Body of pancreas (tissue), 4 donors: ENCODE data around the gene ADGRL2.

Source experiments
- POLR2A ChIP-seq, 3 donors: fragments of 450-650 bp; IDR thresholded peaks; one replicate each; pipeline ENCODE4 v1.6.1; 2016; ENCODE audit warnings: antibody characterized with exemption in 3 of 3, mild to moderate bottlenecking in 2 of 3
- TF ChIP-seq, protein P1 (sequence below), 7 experiments: fragments of 450-650 bp in 4 of 7; fragments of 200-600 bp in 3 of 7; sonication (generic) in 3 of 7; IDR thresholded peaks; one replicate each; pipeline ENCODE4 v1.5.1; 2016 to 2019; ENCODE audit warnings: antibody characterized with exemption in 7 of 7

DNA sequence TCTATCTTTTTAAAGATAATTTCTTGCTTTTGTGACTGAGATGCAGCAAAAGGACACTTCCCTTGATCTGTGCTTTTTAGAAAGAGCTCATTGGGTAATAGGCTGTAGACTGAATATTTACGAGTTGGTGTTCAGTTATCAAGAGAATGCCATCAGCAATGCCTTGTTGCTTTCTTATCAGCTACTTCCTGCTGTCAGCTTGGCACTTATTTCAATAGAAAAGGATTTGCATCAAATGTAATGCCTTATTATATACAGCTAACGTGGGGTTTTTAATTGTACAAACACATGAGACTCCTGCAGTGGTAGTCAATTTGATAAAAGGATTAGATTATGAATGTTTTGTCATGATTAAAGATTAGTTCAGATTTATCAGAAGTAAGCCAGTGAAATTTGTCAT lies 122.2 kb downstream of the ADGRL2 start:
- TF ChIP-seq, protein P1, sequence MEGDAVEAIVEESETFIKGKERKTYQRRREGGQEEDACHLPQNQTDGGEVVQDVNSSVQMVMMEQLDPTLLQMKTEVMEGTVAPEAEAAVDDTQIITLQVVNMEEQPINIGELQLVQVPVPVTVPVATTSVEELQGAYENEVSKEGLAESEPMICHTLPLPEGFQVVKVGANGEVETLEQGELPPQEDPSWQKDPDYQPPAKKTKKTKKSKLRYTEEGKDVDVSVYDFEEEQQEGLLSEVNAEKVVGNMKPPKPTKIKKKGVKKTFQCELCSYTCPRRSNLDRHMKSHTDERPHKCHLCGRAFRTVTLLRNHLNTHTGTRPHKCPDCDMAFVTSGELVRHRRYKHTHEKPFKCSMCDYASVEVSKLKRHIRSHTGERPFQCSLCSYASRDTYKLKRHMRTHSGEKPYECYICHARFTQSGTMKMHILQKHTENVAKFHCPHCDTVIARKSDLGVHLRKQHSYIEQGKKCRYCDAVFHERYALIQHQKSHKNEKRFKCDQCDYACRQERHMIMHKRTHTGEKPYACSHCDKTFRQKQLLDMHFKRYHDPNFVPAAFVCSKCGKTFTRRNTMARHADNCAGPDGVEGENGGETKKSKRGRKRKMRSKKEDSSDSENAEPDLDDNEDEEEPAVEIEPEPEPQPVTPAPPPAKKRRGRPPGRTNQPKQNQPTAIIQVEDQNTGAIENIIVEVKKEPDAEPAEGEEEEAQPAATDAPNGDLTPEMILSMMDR (IDR thresholded peaks at IDR 0.05), result no peak
- TF ChIP-seq POLR2A (IDR thresholded peaks at IDR 0.05), result no peak
